GM12878 (cell line): ENCODE measurements around the gene CFAP99. TPM values are rescaled to one million over a fixed set of nuclear protein-coding genes. Genes with fewer than 3 reads are reported as not detected.

ENCODE experiments used
- ATAC-seq: fragments of 200-7000 bp; cut with Tn5 transposase; 3 replicates; pipeline ENCODE4 v1.9.1; 2020; ENCODE audit warnings: mild to moderate bottlenecking, moderate library complexity
- BruUV-seq: library from RNA; stranded (reverse); fragments of 400-500 nt; replicated peaks from 2 replicates; lab custom pipeline; 2021; lab: Mats Ljungman, UMichigan
- CTCF ChIA-PET: fragments of 300-600 bp; sonication (Branson Sonifier 250); formaldehyde crosslinking; extraction: SDS; loops from one replicate; lab custom pipeline; 2021; ENCODE audit warnings: inconsistent platforms; lab: Yijun Ruan, JAX
- POLR2A ChIA-PET: fragments of 350-600 bp; formaldehyde crosslinking; extraction: SDS; loops from one replicate; lab custom pipeline; 2021; ENCODE audit warnings: inconsistent platforms; lab: Charles Lee
- RAD21 ChIA-PET: fragments of 300-600 bp; sonication (Branson Sonifier 250); formaldehyde crosslinking; loops from one replicate; lab custom pipeline; 2023; ENCODE audit warnings: antibody characterized with exemption; ENCODE audit not compliant: unreplicated experiment; lab: Charles Lee
- SMC1A ChIA-PET: fragments of 300-600 bp; sonication (Branson Sonifier 250); formaldehyde crosslinking; loops from one replicate; lab custom pipeline; 2023; ENCODE audit not compliant: unreplicated experiment, uncharacterized antibody; lab: Charles Lee
- DNase-seq: peaks from one replicate; pipeline ENCODE4 v3.0.0-alpha.2; 2011; ENCODE audit warnings: low read depth, low spot score
- FAIRE-seq: peaks from 3 replicates; lab custom pipeline; 2011; peaks lifted over from hg19 to GRCh38; lab: Jason Lieb, UNC
- H2AFZ ChIP-seq: 2 replicates; pipeline ENCODE4 v1.6.0; 2011; ENCODE audit warnings: low read depth, low read length, control low read depth; ENCODE audit not compliant: control insufficient read depth
- H3K27ac ChIP-seq: 2 replicates; pipeline ENCODE4 v1.5.1; 2011; ENCODE audit warnings: control low read depth; ENCODE audit not compliant: control insufficient read depth, insufficient read depth
- H3K27me3 ChIP-seq, 2 experiments: replicated peaks in 1 of 2; 2 replicates each; pipeline versions ENCODE4 v1.6.0 to v1.6.1; 2011; ENCODE audit warnings: low read length in 1 of 2; ENCODE audit not compliant: control insufficient read depth in 2 of 2, insufficient read depth in 2 of 2
- H3K36me3 ChIP-seq, 2 experiments: 2 replicates each; pipeline ENCODE4 v1.5.1; 2011; ENCODE audit warnings: low read length in 1 of 2; ENCODE audit not compliant: control insufficient read depth in 2 of 2, insufficient read depth in 2 of 2
- H3K4me1 ChIP-seq: 2 replicates; pipeline ENCODE4 v1.6.1; 2011; ENCODE audit warnings: mild to moderate bottlenecking, low read length, moderate library complexity, mixed read lengths; ENCODE audit not compliant: control insufficient read depth, insufficient read depth
- H3K4me2 ChIP-seq: 2 replicates; pipeline ENCODE4 v1.6.0; 2011; ENCODE audit warnings: control low read depth; ENCODE audit not compliant: control insufficient read depth, insufficient read depth
- H3K4me3 ChIP-seq: fragments of 200-600 bp; sonication (generic); 2 replicates; pipeline ENCODE4 v1.5.1; 2016
- H3K79me2 ChIP-seq: 2 replicates; pipeline ENCODE4 v1.6.0; 2011; ENCODE audit warnings: low read length; ENCODE audit not compliant: control insufficient read depth, insufficient read depth
- H3K9ac ChIP-seq: 2 replicates; pipeline ENCODE4 v1.8.0; 2011; ENCODE audit warnings: low read length, control low read depth, mixed read lengths; ENCODE audit not compliant: control insufficient read depth, insufficient read depth
- H3K9me3 ChIP-seq: replicated peaks from 3 replicates; pipeline ENCODE4 v1.5.1; 2011; ENCODE audit warnings: mild to moderate bottlenecking, low read length; ENCODE audit not compliant: control insufficient read depth, insufficient read depth
- H4K20me1 ChIP-seq: 2 replicates; pipeline ENCODE4 v1.6.0; 2011; ENCODE audit not compliant: control insufficient read depth, insufficient read depth
- GATAD2B ChIP-seq: fragments of 450-650 bp; conservative IDR thresholded peaks from 2 replicates; pipeline ENCODE4 v1.6.1; 2017; ENCODE audit warnings: low read depth, mild to moderate bottlenecking, moderate library complexity
- HDAC6 ChIP-seq: fragments of 200-600 bp; sonication (generic); IDR thresholded peaks from one replicate; pipeline ENCODE4 v1.8.0; 2017; ENCODE audit warnings: antibody characterized with exemption; ENCODE audit not compliant: unreplicated experiment
- IRF4 ChIP-seq: IDR thresholded peaks from 2 replicates; pipeline ENCODE4 v1.6.1; 2011; ENCODE audit warnings: low read depth, low read length
- MEF2A ChIP-seq: IDR thresholded peaks from 2 replicates; pipeline ENCODE4 v1.6.1; 2011; ENCODE audit warnings: low read depth, mild to moderate bottlenecking, low read length, moderate library complexity; ENCODE audit not compliant: insufficient read depth
- MTA2 ChIP-seq: fragments of 450-650 bp; IDR thresholded peaks from 2 replicates; pipeline ENCODE4 v1.6.1; 2016; ENCODE audit warnings: low read depth, mild to moderate bottlenecking, moderate library complexity
- RAD21 ChIP-seq: IDR thresholded peaks from 2 replicates; pipeline ENCODE4 v1.6.1; 2011; ENCODE audit warnings: mild to moderate bottlenecking, low read depth, low read length, moderate library complexity; ENCODE audit not compliant: insufficient read depth
- STAT1 ChIP-seq: fragments of 450-650 bp; conservative IDR thresholded peaks from 2 replicates; pipeline ENCODE4 v1.6.1; 2014; ENCODE audit warnings: antibody characterized with exemption, mild to moderate bottlenecking
- YBX1 ChIP-seq: fragments of 450-650 bp; IDR thresholded peaks from 2 replicates; pipeline ENCODE4 v1.6.1; 2016; ENCODE audit warnings: antibody characterized with exemption
- WGBS: methylation state at CpG from one replicate; pipeline ENCODE4 v1.1.6; 2016; ENCODE audit warnings: low lambda C conversion rate; ENCODE audit not compliant: insufficient replicate concordance, insufficient coverage; ENCODE audit errors: missing lambda C conversion rate; 5-methylcytosine and 5-hydroxymethylcytosine counted together
- in situ Hi-C: fragments of 300-500 bp; cut with MboI; formaldehyde crosslinking; loops from 9 replicates; pipeline ENCODE4 v1.14.3; 2018; ENCODE audit warnings: mixed read lengths
- intact Hi-C: fragments of 100-400 bp; cut with micrococcal nuclease; formaldehyde crosslinking; loops from one replicate; pipeline ENCODE4 v1.14.2; 2022; ENCODE audit not compliant: unreplicated experiment
- polyA plus RNA-seq, 11 experiments: library from polyadenylated mRNA; depleted of rRNA in 4 of 11; unstranded in 6 of 11; stranded (reverse) in 5 of 11; fragments of >200 nt; fragmentation: Nextera tagmentation in 4 of 11; fragmentation: Illumina TruSeq in 1 of 11; extraction: Ambion mirVana in 4 of 11; extraction: Trizol in 1 of 11; gene quantifications; 1 replicate in 1 of 11; 2 replicates in 10 of 11; pipeline versions ENCODE4 v1.2.1 to v1.2.3, GENCODE V29; 2011 to 2016; ENCODE audit warnings: inconsistent platforms in 2 of 11, missing spikeins in 2 of 11, low read depth in 1 of 11
- total RNA-seq, 4 experiments: library from RNA; depleted of rRNA in 3 of 4; stranded (reverse); fragments of >200 nt in 3 of 4; fragmentation: Illumina TruSeq in 1 of 4; extraction: Trizol in 1 of 4; gene quantifications; 2 replicates each; pipeline versions ENCODE4 v1.2.1 to v1.2.3, GENCODE V29; 2013 to 2021
- TF ChIP-seq, protein P1 (sequence below): IDR thresholded peaks from 2 replicates; pipeline ENCODE4 v1.6.1; 2011; ENCODE audit warnings: borderline replicate concordance, low read depth, mild to moderate bottlenecking, moderate library complexity, mixed read lengths, low read length; ENCODE audit not compliant: insufficient read depth; ENCODE audit errors: extremely low read length

CFAP99 gene
- total and polyA plus RNA-seq, 10 of the 15 experiments (the other 5 are each of a cell fraction or from before 2014, with no cell fraction given), result not detected

DNA sequence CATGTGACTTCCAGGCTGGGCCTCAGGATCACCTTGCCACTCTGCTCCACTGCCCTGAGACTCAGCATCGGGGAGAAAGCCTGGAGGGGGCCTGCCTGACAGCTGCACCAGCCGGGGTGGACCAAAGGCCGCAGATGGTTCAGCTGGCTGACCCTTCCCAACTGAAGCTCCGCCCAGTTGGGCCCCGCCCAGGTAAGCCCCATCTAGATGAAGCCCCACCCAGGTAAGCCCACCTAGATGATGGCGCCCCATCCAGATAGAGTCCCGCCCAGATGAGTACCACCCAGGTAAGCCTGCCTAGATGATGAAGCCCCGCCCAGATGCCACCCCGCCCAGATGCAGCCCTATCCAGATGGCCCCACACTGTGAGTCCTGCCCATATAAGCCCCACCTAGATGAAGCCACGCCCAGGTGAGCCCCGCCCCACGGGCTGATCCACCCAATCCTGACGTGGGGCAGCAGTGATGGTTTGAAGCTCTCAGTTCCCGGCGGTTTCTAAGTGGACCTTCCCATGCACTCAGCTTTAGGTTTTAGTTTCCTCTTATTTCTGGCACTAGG is 10.3 kb upstream of the CFAP99 start (continued):
- no peak for TF ChIP-seq STAT1
- TF ChIP-seq, protein P1, sequence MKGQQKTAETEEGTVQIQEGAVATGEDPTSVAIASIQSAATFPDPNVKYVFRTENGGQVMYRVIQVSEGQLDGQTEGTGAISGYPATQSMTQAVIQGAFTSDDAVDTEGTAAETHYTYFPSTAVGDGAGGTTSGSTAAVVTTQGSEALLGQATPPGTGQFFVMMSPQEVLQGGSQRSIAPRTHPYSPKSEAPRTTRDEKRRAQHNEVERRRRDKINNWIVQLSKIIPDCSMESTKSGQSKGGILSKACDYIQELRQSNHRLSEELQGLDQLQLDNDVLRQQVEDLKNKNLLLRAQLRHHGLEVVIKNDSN, result no peak
- TF ChIP-seq GATAD2B, result no peak
- no peak for TF ChIP-seq MEF2A

DNA sequence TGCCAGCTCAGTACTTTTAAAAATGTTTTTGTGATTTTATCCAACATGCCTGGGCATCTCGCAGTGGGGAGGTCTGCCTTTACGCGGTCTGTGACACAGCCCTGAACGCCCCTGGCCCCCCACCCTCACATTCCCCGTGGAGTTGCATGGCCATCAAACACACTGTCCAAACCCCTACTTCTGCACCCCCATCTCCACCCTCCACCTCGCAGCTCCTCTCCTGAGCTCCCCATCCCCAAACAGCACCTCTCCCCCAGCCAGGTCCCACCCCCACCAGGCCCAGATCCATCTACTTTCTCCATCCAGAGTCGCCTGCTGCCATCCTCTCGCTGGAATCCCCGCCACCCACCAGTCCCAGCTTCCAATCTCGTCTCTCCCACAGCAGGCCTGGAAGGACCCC is 9.8 kb upstream of the CFAP99 start:
- CTCF ChIA-PET, result interaction anchor here (0.6 kb wide), 1 partner anchor 9 kb away, joined by 5 read pairs; no protein-coding TSS in a partner anchor
- RAD21 ChIA-PET, result no interaction called here
- WGBS, result 84% methylated on average over 9 of the region's 10 CpGs
- Histone ChIP-seq H3K36me3 (no peaks in the 10 kb centered on the region), H2AFZ (no peak overlapping the region), H3K4me1 (peaks cover 27% of the 10 kb centered on the region), H3K9me3 (no peaks in the 10 kb centered on the region), H3K9ac (no peak overlapping the region), H3K4me2 (no peak overlapping the region), H4K20me1 (no peaks in the 10 kb centered on the region), H3K27ac (no peak overlapping the region), H3K79me2 (no peaks in the 10 kb centered on the region), H3K4me3 (no peak overlapping the region), H3K27me3 (no peaks in the 10 kb centered on the region)
- TF ChIP-seq RAD21 (no peak), IRF4 (no peak), HDAC6 (no peak), MTA2 (no peak), YBX1 (no peak)
- DNase-seq (no peak), ATAC-seq (no peak), FAIRE-seq (no peak)
- SMC1A ChIA-PET, result no interaction called here
- POLR2A ChIA-PET, result interaction anchor here (0.6 to 0.7 kb wide), 2 partner anchors 575 to 1473 kb away, joined by 3 to 8 read pairs; no protein-coding TSS in a partner anchor
- in situ Hi-C loops (no loop called here), intact Hi-C loops (no loop called here)
- BruUV-seq, result no TSS peak
